HTR-8/SVneo (cell line): ENCODE data around the gene FOXL1.

ENCODE experiments used
- DNase-seq: peaks from one replicate; pipeline ENCODE4 v3.0.0; 2011; ENCODE audit warnings: low spot score, mixed read lengths; ENCODE audit not compliant: insufficient read length
- FAIRE-seq: peaks from 2 replicates; lab custom pipeline; 2011; peaks lifted over from hg19 to GRCh38; lab: Jason Lieb, UNC

The FOXL1 gene

GRCh38 chr16:86625821-86626220 is 47.5 kb downstream of the FOXL1 start:
- DNase-seq (no peak), FAIRE-seq (no peak)

- no peak for FAIRE-seq
- DNase-seq: no peak
Measured at GRCh38 chr16:86626284-86626683, 47.9 kb downstream of the FOXL1 start.

- DNase-seq (no peak), FAIRE-seq (no peak)
Measured at GRCh38 chr16:86626966-86627365, 48.6 kb downstream of the FOXL1 start.

GRCh38 chr16:86628614-86629013 is 50.3 kb downstream of the FOXL1 start:
- no peak for FAIRE-seq
- no peak for DNase-seq

- FAIRE-seq (no peak), DNase-seq (no peak)
Measured at GRCh38 chr16:86630471-86630870, 52.1 kb downstream of the FOXL1 start.

GRCh38 chr16:86631444-86631843 is 53.1 kb downstream of the FOXL1 start:
- peak; percentile 41 for DNase-seq
- no peak for FAIRE-seq
